ENCODE measurements around the gene SLC24A4. TPM values are rescaled to one million over a fixed set of nuclear protein-coding genes. Genes with fewer than 3 reads are reported as not detected.

SLC24A4 gene
- total and polyA plus RNA-seq, 2 experiments from 2014 or later = 0.46 to 0.50 TPM

- Histone ChIP-seq H3K4me3 (no peak overlapping the region), H3K4me1 (ENCODE audit: insufficient read depth) (no peaks in the 10 kb centered on the region), H3K9me3 (ENCODE audit: low read depth) (no peaks in the 10 kb centered on the region), H3K27ac (no peak overlapping the region), H3K4me2 (no peak overlapping the region), H3K9me2 (replicated peaks; ENCODE audit: insufficient read depth) (no peaks in the 10 kb centered on the region), H3K27me3 (no peaks in the 10 kb centered on the region), H4K20me1 (ENCODE audit: insufficient read depth, poor library complexity, severe bottlenecking) (no peaks in the 10 kb centered on the region), H3K36me3 (replicated peaks; ENCODE audit: insufficient read depth, low read depth) (no peaks in the 10 kb centered on the region), H2AFZ (no peak overlapping the region), H3K79me2 (peaks cover 9% of the 10 kb centered on the region)
- 93% methylated on average over 6 of the region's 6 CpGs for WGBS (ENCODE audit: low lambda C conversion rate, missing lambda C conversion rate)
- no peak for TF ChIP-seq CTCF (IDR thresholded peaks at IDR 0.05; ENCODE audit: poor library complexity)
- no peak for TF ChIP-seq EZH2phosphoT487 (IDR thresholded peaks at IDR 0.05; ENCODE audit: low read depth, severe bottlenecking, unreplicated experiment)
- no peak for TF ChIP-seq EZH2 (IDR thresholded peaks at IDR 0.05; ENCODE audit: borderline replicate concordance)
- no peak for DNase-seq (ENCODE audit: low spot score)
These were observed 200.8 kb downstream of the SLC24A4 start for GRCh38 chr14:92523752-92524151.

GRCh38 chr14:92524602-92525185, 201.7 kb downstream of the SLC24A4 start:
- no peaks in the 10 kb centered on the region for H3K9me2 ChIP-seq (replicated peaks; ENCODE audit: insufficient read depth)
- H3K36me3 ChIP-seq (replicated peaks; ENCODE audit: insufficient read depth, low read depth) = no peaks in the 10 kb centered on the region
- 92% methylated on average over 10 of the region's 10 CpGs for WGBS (ENCODE audit: low lambda C conversion rate, missing lambda C conversion rate)
- no peak overlapping the region for H3K27ac ChIP-seq
- H3K4me1 ChIP-seq (ENCODE audit: insufficient read depth) = no peaks in the 10 kb centered on the region
- H3K9me3 ChIP-seq (ENCODE audit: low read depth) = no peaks in the 10 kb centered on the region
- no peak for DNase-seq (ENCODE audit: low spot score)
- no peak for TF ChIP-seq EZH2 (IDR thresholded peaks at IDR 0.05; ENCODE audit: borderline replicate concordance)
- TF ChIP-seq EZH2phosphoT487 (IDR thresholded peaks at IDR 0.05; ENCODE audit: low read depth, severe bottlenecking, unreplicated experiment) = no peak
- no peak for TF ChIP-seq CTCF (IDR thresholded peaks at IDR 0.05; ENCODE audit: poor library complexity)
- no peak overlapping the region for H3K4me2 ChIP-seq
- no peak overlapping the region for H3K4me3 ChIP-seq
- no peaks in the 10 kb centered on the region for H4K20me1 ChIP-seq (ENCODE audit: insufficient read depth, poor library complexity, severe bottlenecking)
- no peak overlapping the region for H2AFZ ChIP-seq
- H3K27me3 ChIP-seq = no peaks in the 10 kb centered on the region
- peaks cover 9% of the 10 kb centered on the region for H3K79me2 ChIP-seq

- Histone ChIP-seq H3K4me3 (no peak overlapping the region), H4K20me1 (ENCODE audit: insufficient read depth, poor library complexity, severe bottlenecking) (no peaks in the 10 kb centered on the region), H3K36me3 (replicated peaks; ENCODE audit: insufficient read depth, low read depth) (no peaks in the 10 kb centered on the region), H3K4me1 (ENCODE audit: insufficient read depth) (no peaks in the 10 kb centered on the region), H3K9me2 (replicated peaks; ENCODE audit: insufficient read depth) (no peaks in the 10 kb centered on the region), H3K9me3 (ENCODE audit: low read depth) (no peaks in the 10 kb centered on the region), H3K4me2 (no peak overlapping the region), H2AFZ (no peak overlapping the region), H3K79me2 (peaks cover 9% of the 10 kb centered on the region), H3K27ac (no peak overlapping the region), H3K27me3 (no peaks in the 10 kb centered on the region)
- 90% methylated on average over 12 of the region's 12 CpGs for WGBS (ENCODE audit: low lambda C conversion rate, missing lambda C conversion rate)
- no peak for DNase-seq (ENCODE audit: low spot score)
- TF ChIP-seq CTCF (IDR thresholded peaks at IDR 0.05; ENCODE audit: poor library complexity) (no peak), EZH2 (IDR thresholded peaks at IDR 0.05; ENCODE audit: borderline replicate concordance) (no peak)
These were observed 202.5 kb downstream of the SLC24A4 start for GRCh38 chr14:92525322-92526095.

All from hepatocyte (in vitro differentiated cells).